Neural cell (in vitro differentiated cells): Measurements from ENCODE around the gene PRM1.

Experiments
- EP300 ChIP-seq: fragments of 450-650 bp; conservative IDR thresholded peaks from 2 replicates; pipeline ENCODE4 v1.6.1; 2014; ENCODE audit warnings: antibody characterized with exemption, mild to moderate bottlenecking, moderate library complexity; ENCODE audit not compliant: poor library complexity, severe bottlenecking
- EZH2 ChIP-seq: fragments of 200-600, 300-800 bp; shearing (Covaris generic), sonication (generic); IDR thresholded peaks from 2 replicates; pipeline ENCODE4 v1.6.1; 2014; ENCODE audit warnings: antibody characterized with exemption, low read length, borderline replicate concordance, mild to moderate bottlenecking; ENCODE audit not compliant: insufficient read depth, poor library complexity, severe bottlenecking
- MXI1 ChIP-seq: fragments of 450-650 bp; conservative IDR thresholded peaks from 2 replicates; pipeline ENCODE4 v1.6.1; 2014; ENCODE audit warnings: antibody characterized with exemption, mild to moderate bottlenecking; ENCODE audit not compliant: poor library complexity, severe bottlenecking
- POLR2AphosphoS5 ChIP-seq: IDR thresholded peaks from 2 replicates; pipeline ENCODE4 v1.6.1; 2012
- RAD21 ChIP-seq: fragments of 450-650 bp; conservative IDR thresholded peaks from 2 replicates; pipeline ENCODE4 v1.6.1; 2014; ENCODE audit warnings: antibody characterized with exemption, mild to moderate bottlenecking, moderate library complexity
- REST ChIP-seq: IDR thresholded peaks from 2 replicates; pipeline ENCODE4 v1.6.1; 2012; ENCODE audit warnings: borderline replicate concordance
- SMC3 ChIP-seq: fragments of 450-650 bp; conservative IDR thresholded peaks from 2 replicates; pipeline ENCODE4 v1.6.1; 2014; ENCODE audit warnings: antibody characterized with exemption, mild to moderate bottlenecking, moderate library complexity; ENCODE audit not compliant: poor library complexity
- TAF1 ChIP-seq: IDR thresholded peaks from 2 replicates; pipeline ENCODE4 v1.6.1; 2012; ENCODE audit warnings: low read depth
- TF ChIP-seq, protein P1 (sequence below): fragments of 450-650 bp; IDR thresholded peaks from 2 replicates; pipeline ENCODE4 v1.5.1; 2014; ENCODE audit warnings: antibody characterized with exemption, mild to moderate bottlenecking, moderate library complexity; ENCODE audit not compliant: poor library complexity, severe bottlenecking

DNA sequence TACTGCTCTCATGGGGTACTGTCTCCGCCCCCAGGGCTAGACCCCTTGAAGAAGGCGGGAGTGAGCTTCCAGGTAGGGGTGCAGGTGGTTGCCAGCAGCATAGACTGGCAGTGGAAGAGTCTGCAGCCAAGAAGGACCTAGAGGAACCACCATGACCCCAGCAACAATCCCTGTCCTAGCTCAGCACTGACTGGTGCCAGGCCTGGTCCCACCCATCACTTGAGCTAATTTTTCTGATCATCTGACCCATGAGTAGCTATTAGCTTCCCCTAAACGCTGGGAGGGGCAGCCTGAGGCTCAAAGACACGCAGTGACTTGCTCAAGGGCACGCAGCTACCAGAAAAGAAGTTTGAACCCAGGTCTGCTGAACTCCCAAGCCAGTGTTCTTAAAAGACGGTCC, 8.6 kb downstream of the PRM1 start:
- TF ChIP-seq, protein P1, sequence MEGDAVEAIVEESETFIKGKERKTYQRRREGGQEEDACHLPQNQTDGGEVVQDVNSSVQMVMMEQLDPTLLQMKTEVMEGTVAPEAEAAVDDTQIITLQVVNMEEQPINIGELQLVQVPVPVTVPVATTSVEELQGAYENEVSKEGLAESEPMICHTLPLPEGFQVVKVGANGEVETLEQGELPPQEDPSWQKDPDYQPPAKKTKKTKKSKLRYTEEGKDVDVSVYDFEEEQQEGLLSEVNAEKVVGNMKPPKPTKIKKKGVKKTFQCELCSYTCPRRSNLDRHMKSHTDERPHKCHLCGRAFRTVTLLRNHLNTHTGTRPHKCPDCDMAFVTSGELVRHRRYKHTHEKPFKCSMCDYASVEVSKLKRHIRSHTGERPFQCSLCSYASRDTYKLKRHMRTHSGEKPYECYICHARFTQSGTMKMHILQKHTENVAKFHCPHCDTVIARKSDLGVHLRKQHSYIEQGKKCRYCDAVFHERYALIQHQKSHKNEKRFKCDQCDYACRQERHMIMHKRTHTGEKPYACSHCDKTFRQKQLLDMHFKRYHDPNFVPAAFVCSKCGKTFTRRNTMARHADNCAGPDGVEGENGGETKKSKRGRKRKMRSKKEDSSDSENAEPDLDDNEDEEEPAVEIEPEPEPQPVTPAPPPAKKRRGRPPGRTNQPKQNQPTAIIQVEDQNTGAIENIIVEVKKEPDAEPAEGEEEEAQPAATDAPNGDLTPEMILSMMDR, result no peak
- TF ChIP-seq EZH2 (no peak), EP300 (no peak), RAD21 (no peak), MXI1 (no peak), SMC3 (no peak), TAF1 (no peak), POLR2AphosphoS5 (no peak), REST (no peak)
